ENCODE results near the gene TDRD10. TPM values are rescaled to one million over a fixed set of nuclear protein-coding genes. Genes with fewer than 3 reads are reported as not detected.

The TDRD10 gene
- total and polyA plus RNA-seq, 4 donors, result 0.23 to 1.5 (median 0.78) TPM

GRCh38 chr1:154594811-154595210 is 92.8 kb downstream of the TDRD10 start:
- no peak overlapping the region for H3K4me3 ChIP-seq (ENCODE audit: low read depth in 1 of 3, low read length in 3 of 3)
- 93% methylated on average over 7 of the region's 7 CpGs for WGBS

More at GRCh38 chr1:154594811-154595210, 92.8 kb downstream of the TDRD10 start:
- Histone ChIP-seq H3K9ac (ENCODE audit: low read depth in 1 of 2, low read length in 2 of 2) (no peak overlapping the region), H3K36me3 (ENCODE audit: control insufficient read depth in 4 of 4, insufficient read depth in 3 of 4, low read depth in 1 of 4, low read length in 3 of 4) (peaks cover 23 to 95% (median 80%) of the 10 kb centered on the region in 4 donors), H3K27ac (ENCODE audit: low read depth in 1 of 2, low read length in 2 of 2) (no peak overlapping the region), H3K4me1 (ENCODE audit: control insufficient read depth in 4 of 4, insufficient read depth in 4 of 4, low read length in 3 of 4) (peaks cover 0 to 4% (median 0%) of the 10 kb centered on the region in 4 donors), H3K9me3 (ENCODE audit: control insufficient read depth in 4 of 4, low read length in 3 of 4) (no peaks in the 10 kb centered on the region), H3K27me3 (ENCODE audit: control insufficient read depth in 4 of 4, insufficient read depth in 4 of 4, low read length in 3 of 4) (no peaks in the 10 kb centered on the region)
- no peak for DNase-seq (ENCODE audit: low spot score)
- no peak for TF ChIP-seq CTCF (IDR thresholded peaks at IDR 0.05; ENCODE audit: low read depth, low read length, missing input control)
- no peak for TF ChIP-seq HNF4A (conservative IDR thresholded peaks at IDR 0.05)
- TF ChIP-seq, protein P1, sequence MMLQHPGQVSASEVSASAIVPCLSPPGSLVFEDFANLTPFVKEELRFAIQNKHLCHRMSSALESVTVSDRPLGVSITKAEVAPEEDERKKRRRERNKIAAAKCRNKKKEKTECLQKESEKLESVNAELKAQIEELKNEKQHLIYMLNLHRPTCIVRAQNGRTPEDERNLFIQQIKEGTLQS (IDR thresholded peaks at IDR 0.05), result no peak
- no peak for TF ChIP-seq NR2F2 (IDR thresholded peaks at IDR 0.05)
- TF ChIP-seq JUND (IDR thresholded peaks at IDR 0.05), result no peak
- TF ChIP-seq ZBTB33 (IDR thresholded peaks at IDR 0.05), result no peak
- TF ChIP-seq TAF1 (conservative IDR thresholded peaks at IDR 0.05), result no peak
- TF ChIP-seq GABPA (IDR thresholded peaks at IDR 0.05 in 1 of 2, conservative IDR thresholded peaks at IDR 0.05 in 1 of 2), result no peak
- TF ChIP-seq REST (IDR thresholded peaks at IDR 0.05), result no peak
- no peak for TF ChIP-seq YY1 (IDR thresholded peaks at IDR 0.05)
- TF ChIP-seq EGR1 (IDR thresholded peaks at IDR 0.05; ENCODE audit: low read depth in 2 of 2), result no peak
- TF ChIP-seq FOXA2 (IDR thresholded peaks at IDR 0.05), result no peak
- TF ChIP-seq SP1 (IDR thresholded peaks at IDR 0.05), result no peak
- TF ChIP-seq, protein P2, sequence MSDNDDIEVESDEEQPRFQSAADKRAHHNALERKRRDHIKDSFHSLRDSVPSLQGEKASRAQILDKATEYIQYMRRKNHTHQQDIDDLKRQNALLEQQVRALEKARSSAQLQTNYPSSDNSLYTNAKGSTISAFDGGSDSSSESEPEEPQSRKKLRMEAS (IDR thresholded peaks at IDR 0.05), result no peak
- TF ChIP-seq RAD21 (IDR thresholded peaks at IDR 0.05), result no peak
- TF ChIP-seq FOXA1 (IDR thresholded peaks at IDR 0.05), result no peak

Measured in liver (tissue), 9 donors.